ENCODE results near the gene BEX3.

Gene BEX3

GRCh38 chrX:103415528-103415927 lies 39.2 kb downstream of the BEX3 start:
- no peak overlapping the region for H3K4me3 Mint-ChIP-seq
- no peaks in the 10 kb centered on the region for H3K4me1 Mint-ChIP-seq
- no peak for TF ChIP-seq CTCF (IDR thresholded peaks at IDR 0.05; ENCODE audit: unreplicated experiment in 3 of 3)
- H3K9me3 Mint-ChIP-seq, result no peaks in the 10 kb centered on the region
- no peaks in the 10 kb centered on the region for H3K27me3 Mint-ChIP-seq (ENCODE audit: low read depth)
- no peak overlapping the region for H3K27ac Mint-ChIP-seq
- H3K36me3 Mint-ChIP-seq (ENCODE audit: low read depth), result no peaks in the 10 kb centered on the region

- Mint-ChIP-seq H3K27ac (no peak overlapping the region), H3K36me3 (ENCODE audit: low read depth) (no peaks in the 10 kb centered on the region), H3K4me1 (no peaks in the 10 kb centered on the region), H3K9me3 (no peaks in the 10 kb centered on the region), H3K4me3 (no peak overlapping the region), H3K27me3 (ENCODE audit: low read depth) (no peaks in the 10 kb centered on the region)
- no peak for TF ChIP-seq CTCF (IDR thresholded peaks at IDR 0.05; ENCODE audit: unreplicated experiment in 3 of 3)
Observed at GRCh38 chrX:103417370-103417769, 41.0 kb downstream of the BEX3 start.

- no peak overlapping the region for H3K27ac Mint-ChIP-seq
- H3K4me3 Mint-ChIP-seq, result no peak overlapping the region
- no peaks in the 10 kb centered on the region for H3K36me3 Mint-ChIP-seq (ENCODE audit: low read depth)
- no peaks in the 10 kb centered on the region for H3K9me3 Mint-ChIP-seq
- H3K4me1 Mint-ChIP-seq, result no peaks in the 10 kb centered on the region
- no peak for TF ChIP-seq CTCF (IDR thresholded peaks at IDR 0.05; ENCODE audit: unreplicated experiment in 3 of 3)
- no peaks in the 10 kb centered on the region for H3K27me3 Mint-ChIP-seq (ENCODE audit: low read depth)
Observed at GRCh38 chrX:103417933-103418332, 41.6 kb downstream of the BEX3 start.

GRCh38 chrX:103418811-103419340 lies 42.5 kb downstream of the BEX3 start:
- no peaks in the 10 kb centered on the region for H3K36me3 Mint-ChIP-seq (ENCODE audit: low read depth)
- H3K4me1 Mint-ChIP-seq, result no peaks in the 10 kb centered on the region
- H3K4me3 Mint-ChIP-seq, result no peak overlapping the region
- no peak overlapping the region for H3K27ac Mint-ChIP-seq
- TF ChIP-seq CTCF (IDR thresholded peaks at IDR 0.05; ENCODE audit: unreplicated experiment in 3 of 3), result no peak
- no peaks in the 10 kb centered on the region for H3K27me3 Mint-ChIP-seq (ENCODE audit: low read depth)
- no peaks in the 10 kb centered on the region for H3K9me3 Mint-ChIP-seq

- Mint-ChIP-seq H3K9me3 (no peaks in the 10 kb centered on the region), H3K4me3 (no peak overlapping the region), H3K36me3 (ENCODE audit: low read depth) (no peaks in the 10 kb centered on the region), H3K27me3 (ENCODE audit: low read depth) (no peaks in the 10 kb centered on the region), H3K27ac (no peak overlapping the region), H3K4me1 (no peaks in the 10 kb centered on the region)
- TF ChIP-seq CTCF (IDR thresholded peaks at IDR 0.05; ENCODE audit: unreplicated experiment in 3 of 3), result no peak
Observed at GRCh38 chrX:103423955-103424638, 47.8 kb downstream of the BEX3 start.
